ENCODE results near the gene NCBP2.
A peak's percentile ranks its signal among the peaks of the same experiment; 100 is the strongest.

NCBP2 gene
- total RNA-seq: 43.4 to 56.0 (median 48.2) reads per million in 3 donors

DNA sequence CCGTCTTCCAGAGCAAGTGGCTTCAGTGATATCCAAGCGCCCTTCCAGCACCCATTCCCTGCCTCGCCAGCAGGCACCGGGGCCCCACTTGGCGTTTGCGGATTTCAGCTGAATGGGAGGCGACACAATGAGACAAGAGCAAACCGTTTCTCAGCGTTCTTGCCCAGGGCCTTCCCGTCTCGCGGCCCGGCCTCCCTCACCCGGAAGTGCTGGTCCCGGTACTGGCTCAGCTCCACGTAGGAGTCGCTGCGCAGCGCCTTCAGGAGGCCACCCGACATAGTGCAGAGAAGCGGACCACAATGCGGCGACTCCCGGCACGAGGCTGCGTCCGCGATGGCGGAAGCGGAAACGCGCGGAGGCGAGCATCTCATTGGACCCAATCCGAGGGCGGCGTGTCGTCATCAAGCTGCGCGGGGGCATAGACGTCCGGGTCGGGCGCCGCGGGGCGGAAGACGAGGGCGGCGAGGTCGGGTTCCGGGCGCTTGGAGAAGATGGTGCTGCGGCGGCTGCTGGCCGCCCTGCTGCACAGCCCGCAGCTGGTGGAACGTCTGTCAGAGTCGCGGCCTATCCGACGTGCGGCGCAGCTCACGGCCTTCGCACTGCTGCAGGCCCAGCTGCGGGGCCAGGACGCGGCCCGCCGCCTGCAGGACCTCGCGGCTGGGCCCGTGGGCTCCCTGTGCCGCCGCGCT lies at the start of gene NCBP2:
Gene NCBP2 (minus strand): TSS at position 303 of the 689 bp plus-strand sequence. CDS start 25 bp downstream, at position 278.
- peak within 1 kb of the TSS; percentile 72 for H3K4me3 ChIP-seq (ENCODE audit: insufficient read depth, low read depth, low read length, poor library complexity, severe bottlenecking)
- H3K27ac ChIP-seq (ENCODE audit: insufficient read depth, low read length, poor library complexity, severe bottlenecking): peak within 1 kb of the TSS; percentile 94
- peak; percentile 98 to 99 (median 99) for DNase-seq
- no peaks in the 10 kb centered on the region for H3K27me3 ChIP-seq (replicated peaks; ENCODE audit: control insufficient read depth, insufficient read depth, low read length, poor library complexity, severe bottlenecking)
- no peaks in the 10 kb centered on the region for H3K9me3 ChIP-seq (ENCODE audit: control insufficient read depth, low read length)
- peaks cover 18% of the 10 kb centered on the region for H3K36me3 ChIP-seq (ENCODE audit: control insufficient read depth, insufficient read depth, low read length)
- peaks cover 12% of the 10 kb centered on the region for H3K4me1 ChIP-seq (ENCODE audit: control insufficient read depth, insufficient read depth, low read length, poor library complexity, severe bottlenecking)

DNA sequence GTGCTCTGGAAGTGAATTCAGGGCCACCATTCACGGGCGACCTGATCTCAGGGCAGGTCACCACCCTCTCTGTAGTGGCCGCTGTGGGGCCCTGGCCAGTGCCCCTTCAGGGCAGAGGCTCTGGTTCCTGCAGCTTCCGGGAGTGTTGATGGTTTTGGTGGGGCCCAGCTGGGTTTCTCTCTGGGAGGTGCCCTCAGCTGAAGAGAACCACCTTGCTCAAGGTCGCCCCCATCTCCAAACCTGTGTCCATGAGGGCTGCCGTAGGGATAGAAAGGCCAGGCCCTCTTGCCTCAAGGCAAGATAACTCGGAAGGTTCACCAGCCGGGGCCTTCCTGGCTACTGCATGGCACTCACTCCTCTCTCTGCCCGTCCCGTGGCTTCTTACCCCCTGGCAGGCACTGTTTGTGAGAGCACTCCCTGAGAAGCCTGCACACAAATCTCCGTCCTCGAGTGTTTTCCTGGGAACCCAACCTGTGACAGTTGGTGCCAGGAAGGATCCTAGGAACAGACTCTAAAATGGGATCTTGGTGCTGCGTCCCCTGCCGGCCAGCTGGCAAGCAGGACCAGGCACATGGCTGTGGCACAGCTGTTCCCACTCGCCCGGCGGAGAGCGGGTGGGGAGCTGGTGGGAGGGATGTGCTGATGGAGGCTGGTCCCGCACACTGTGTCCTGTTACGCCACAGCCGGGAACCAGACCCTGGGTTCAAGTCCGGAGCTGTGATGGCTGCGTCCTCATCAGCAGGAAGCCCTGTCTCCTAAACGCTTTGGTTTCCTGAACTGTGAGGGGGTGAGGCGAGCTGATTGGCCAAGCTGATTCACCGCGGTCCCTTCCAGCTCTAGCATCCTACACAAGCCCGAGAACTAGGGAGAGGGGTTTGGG lies 49.5 kb upstream of the NCBP2 start:
- H3K4me1 ChIP-seq (ENCODE audit: control insufficient read depth, insufficient read depth, low read length, poor library complexity, severe bottlenecking): no peaks in the 10 kb centered on the region
- no peak overlapping the region for H3K27ac ChIP-seq (ENCODE audit: insufficient read depth, low read length, poor library complexity, severe bottlenecking)
- H3K9me3 ChIP-seq (ENCODE audit: control insufficient read depth, low read length): no peaks in the 10 kb centered on the region
- DNase-seq: no peak
- no peaks in the 10 kb centered on the region for H3K27me3 ChIP-seq (replicated peaks; ENCODE audit: control insufficient read depth, insufficient read depth, low read length, poor library complexity, severe bottlenecking)
- no peaks in the 10 kb centered on the region for H3K36me3 ChIP-seq (ENCODE audit: control insufficient read depth, insufficient read depth, low read length)
- no peak overlapping the region for H3K4me3 ChIP-seq (ENCODE audit: insufficient read depth, low read depth, low read length, poor library complexity, severe bottlenecking)

DNA sequence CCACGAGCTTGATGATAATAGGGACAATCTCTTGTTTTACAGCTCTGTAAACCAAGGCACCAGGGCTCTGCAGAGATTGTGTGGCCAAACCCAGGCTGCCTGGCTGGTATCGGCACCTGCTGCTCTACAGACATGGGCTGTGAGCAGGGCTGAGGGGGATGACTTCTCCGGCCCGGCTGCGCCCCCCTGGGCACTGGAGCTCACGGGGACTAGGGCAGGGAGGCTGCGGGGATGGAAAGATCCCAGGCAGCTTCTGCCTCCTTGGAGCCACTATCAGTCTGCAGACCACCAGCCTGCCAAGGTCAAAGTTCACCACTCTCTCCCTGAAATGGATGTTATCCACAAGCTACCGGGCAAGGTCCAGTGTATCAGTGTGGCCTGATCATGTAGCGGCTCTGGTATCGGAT lies 48.3 kb upstream of the NCBP2 start:
- Histone ChIP-seq H3K9me3 (ENCODE audit: control insufficient read depth, low read length) (no peaks in the 10 kb centered on the region), H3K27ac (ENCODE audit: insufficient read depth, low read length, poor library complexity, severe bottlenecking) (no peak overlapping the region), H3K36me3 (ENCODE audit: control insufficient read depth, insufficient read depth, low read length) (no peaks in the 10 kb centered on the region), H3K4me1 (ENCODE audit: control insufficient read depth, insufficient read depth, low read length, poor library complexity, severe bottlenecking) (no peaks in the 10 kb centered on the region), H3K27me3 (replicated peaks; ENCODE audit: control insufficient read depth, insufficient read depth, low read length, poor library complexity, severe bottlenecking) (no peaks in the 10 kb centered on the region), H3K4me3 (ENCODE audit: insufficient read depth, low read depth, low read length, poor library complexity, severe bottlenecking) (no peak overlapping the region)
- DNase-seq: no peak

DNA sequence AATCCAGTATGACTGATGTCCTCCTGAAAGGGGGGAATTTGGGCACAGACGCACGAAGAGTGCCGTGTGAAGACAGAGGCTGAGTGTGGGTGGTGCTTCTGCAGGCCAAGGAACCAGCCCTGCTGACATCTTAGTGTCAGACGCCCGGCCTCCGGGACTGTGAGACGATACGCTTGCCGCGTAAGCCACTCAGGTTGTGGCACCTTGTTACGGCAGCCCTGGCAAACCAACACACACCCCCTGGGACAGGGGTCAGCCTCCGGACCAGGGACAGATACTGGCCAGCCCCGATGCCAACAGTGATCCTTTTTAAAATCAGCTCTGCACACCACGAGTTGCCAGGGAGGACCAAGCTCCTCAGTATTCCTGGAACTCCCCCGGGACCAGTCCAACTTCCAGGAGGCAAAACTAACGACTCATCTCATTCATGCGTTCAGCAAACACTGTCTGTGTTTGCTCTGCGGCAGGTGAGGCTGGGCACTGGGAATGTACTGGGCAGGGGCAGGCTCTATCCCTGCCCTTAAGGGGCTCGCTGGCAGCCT lies 47.5 kb upstream of the NCBP2 start:
- no peaks in the 10 kb centered on the region for H3K36me3 ChIP-seq (ENCODE audit: control insufficient read depth, insufficient read depth, low read length)
- H3K27me3 ChIP-seq (replicated peaks; ENCODE audit: control insufficient read depth, insufficient read depth, low read length, poor library complexity, severe bottlenecking): no peaks in the 10 kb centered on the region
- DNase-seq: no peak
- H3K27ac ChIP-seq (ENCODE audit: insufficient read depth, low read length, poor library complexity, severe bottlenecking): no peak overlapping the region
- H3K4me3 ChIP-seq (ENCODE audit: insufficient read depth, low read depth, low read length, poor library complexity, severe bottlenecking): no peak overlapping the region
- no peaks in the 10 kb centered on the region for H3K9me3 ChIP-seq (ENCODE audit: control insufficient read depth, low read length)
- no peaks in the 10 kb centered on the region for H3K4me1 ChIP-seq (ENCODE audit: control insufficient read depth, insufficient read depth, low read length, poor library complexity, severe bottlenecking)

DNA sequence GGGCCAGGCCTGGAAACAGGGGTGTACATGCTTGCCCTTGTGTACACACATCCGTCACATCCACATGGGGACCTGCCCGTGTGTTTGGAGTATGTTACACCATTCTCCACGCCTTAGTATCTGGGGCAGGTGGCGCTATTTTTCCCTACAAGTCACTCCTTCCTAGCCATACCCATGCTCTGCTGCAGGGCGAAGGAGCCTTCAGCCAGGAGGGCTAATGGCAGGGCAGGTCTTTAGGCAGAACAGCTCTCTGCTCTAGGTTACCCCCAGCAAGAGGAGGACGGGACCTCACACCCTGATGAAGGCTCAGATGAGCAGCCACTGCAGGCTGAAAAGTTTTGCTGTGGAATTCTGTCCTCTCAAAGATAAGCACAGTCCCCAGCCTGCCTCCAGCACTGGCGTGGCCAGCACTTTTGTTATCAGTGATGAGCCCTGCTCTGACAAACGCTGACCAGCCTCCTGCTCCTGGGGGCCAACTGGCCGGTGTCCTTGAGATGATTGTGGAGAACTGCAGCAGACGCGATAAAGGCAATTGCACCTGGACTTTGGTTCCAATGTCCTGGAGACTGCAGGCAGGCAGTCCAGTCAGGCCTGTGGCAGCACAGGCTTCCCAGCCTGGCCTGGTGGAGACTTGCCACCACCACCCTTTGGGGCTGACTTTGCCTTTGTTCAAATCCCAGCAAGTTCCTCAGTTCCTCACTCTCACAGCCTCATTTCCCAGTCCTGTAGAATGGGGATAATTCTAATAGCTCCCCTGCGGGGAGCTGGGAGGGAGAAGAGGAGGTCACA lies 46.1 kb upstream of the NCBP2 start:
- no peaks in the 10 kb centered on the region for H3K9me3 ChIP-seq (ENCODE audit: control insufficient read depth, low read length)
- no peaks in the 10 kb centered on the region for H3K36me3 ChIP-seq (ENCODE audit: control insufficient read depth, insufficient read depth, low read length)
- no peak overlapping the region for H3K4me3 ChIP-seq (ENCODE audit: insufficient read depth, low read depth, low read length, poor library complexity, severe bottlenecking)
- H3K27ac ChIP-seq (ENCODE audit: insufficient read depth, low read length, poor library complexity, severe bottlenecking): no peak overlapping the region
- no peaks in the 10 kb centered on the region for H3K27me3 ChIP-seq (replicated peaks; ENCODE audit: control insufficient read depth, insufficient read depth, low read length, poor library complexity, severe bottlenecking)
- H3K4me1 ChIP-seq (ENCODE audit: control insufficient read depth, insufficient read depth, low read length, poor library complexity, severe bottlenecking): no peaks in the 10 kb centered on the region
- DNase-seq: no peak

DNA sequence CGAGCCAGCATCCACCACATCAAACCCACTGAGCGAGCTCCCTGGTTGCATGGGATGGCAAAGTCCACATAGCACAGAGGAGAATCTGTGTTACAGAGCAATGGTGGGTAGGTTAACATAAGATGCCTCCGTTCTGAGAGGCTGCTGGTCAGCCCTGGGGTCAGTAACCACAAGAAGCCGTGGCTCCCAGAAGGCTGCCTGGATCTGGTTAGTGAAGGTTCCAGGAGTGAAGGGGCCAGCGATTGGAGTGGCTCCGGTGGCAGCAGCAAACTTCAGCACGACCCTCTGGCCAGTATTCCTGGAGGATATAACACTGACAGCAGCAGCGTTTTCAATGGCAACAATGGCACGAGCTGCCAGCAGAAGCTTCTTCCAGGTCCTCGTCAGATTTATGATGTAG lies 44.7 kb upstream of the NCBP2 start:
- Histone ChIP-seq H3K27ac (ENCODE audit: insufficient read depth, low read length, poor library complexity, severe bottlenecking) (no peak overlapping the region), H3K27me3 (replicated peaks; ENCODE audit: control insufficient read depth, insufficient read depth, low read length, poor library complexity, severe bottlenecking) (no peaks in the 10 kb centered on the region), H3K9me3 (ENCODE audit: control insufficient read depth, low read length) (no peaks in the 10 kb centered on the region), H3K4me1 (ENCODE audit: control insufficient read depth, insufficient read depth, low read length, poor library complexity, severe bottlenecking) (no peaks in the 10 kb centered on the region), H3K36me3 (ENCODE audit: control insufficient read depth, insufficient read depth, low read length) (no peaks in the 10 kb centered on the region), H3K4me3 (ENCODE audit: insufficient read depth, low read depth, low read length, poor library complexity, severe bottlenecking) (no peak overlapping the region)
- no peak for DNase-seq

DNA sequence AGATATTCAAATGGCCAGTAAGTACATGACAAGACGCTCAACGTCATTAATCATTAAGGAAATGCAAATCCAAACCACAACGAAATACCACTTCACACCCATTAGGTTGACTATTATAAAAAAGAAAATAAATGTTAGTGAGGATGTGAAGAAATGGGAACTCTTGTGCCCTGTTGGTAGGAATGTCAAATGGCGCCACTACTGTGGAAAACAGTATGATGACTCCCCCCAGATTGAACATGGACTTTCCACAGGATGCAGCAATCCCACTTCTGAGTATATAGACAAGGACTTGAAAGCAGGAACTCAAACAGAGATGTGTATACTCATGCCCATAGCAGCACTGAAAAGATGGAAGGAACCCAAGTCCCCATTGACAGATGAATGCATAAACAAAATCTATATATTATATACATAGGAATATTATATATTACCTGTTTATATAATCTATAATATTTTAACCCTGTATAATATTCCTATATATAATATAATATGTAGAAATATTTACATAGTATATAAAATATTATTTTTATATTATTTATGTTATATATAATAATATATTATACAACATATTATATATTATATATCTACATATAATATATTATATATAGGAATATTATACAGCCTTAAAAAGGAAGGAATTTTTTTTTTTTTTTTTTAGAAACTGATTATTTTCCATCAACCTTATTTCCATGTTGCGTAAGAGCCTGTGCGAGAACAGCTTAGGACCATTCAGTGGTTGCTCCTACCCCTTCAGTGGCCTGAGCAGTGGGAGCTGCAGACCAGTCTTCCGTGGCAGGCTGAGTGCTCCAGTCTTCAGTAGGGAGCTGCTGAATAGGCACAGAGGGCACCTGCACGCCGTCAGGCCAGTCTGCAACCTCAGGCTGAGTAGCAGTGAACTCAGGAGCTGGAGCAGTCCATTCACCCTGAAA lies 43.9 kb upstream of the NCBP2 start:
- no peaks in the 10 kb centered on the region for H3K4me1 ChIP-seq (ENCODE audit: control insufficient read depth, insufficient read depth, low read length, poor library complexity, severe bottlenecking)
- DNase-seq: no peak
- H3K27ac ChIP-seq (ENCODE audit: insufficient read depth, low read length, poor library complexity, severe bottlenecking): no peak overlapping the region
- no peaks in the 10 kb centered on the region for H3K9me3 ChIP-seq (ENCODE audit: control insufficient read depth, low read length)
- H3K27me3 ChIP-seq (replicated peaks; ENCODE audit: control insufficient read depth, insufficient read depth, low read length, poor library complexity, severe bottlenecking): no peaks in the 10 kb centered on the region
- H3K4me3 ChIP-seq (ENCODE audit: insufficient read depth, low read depth, low read length, poor library complexity, severe bottlenecking): no peak overlapping the region
- no peaks in the 10 kb centered on the region for H3K36me3 ChIP-seq (ENCODE audit: control insufficient read depth, insufficient read depth, low read length)

DNA sequence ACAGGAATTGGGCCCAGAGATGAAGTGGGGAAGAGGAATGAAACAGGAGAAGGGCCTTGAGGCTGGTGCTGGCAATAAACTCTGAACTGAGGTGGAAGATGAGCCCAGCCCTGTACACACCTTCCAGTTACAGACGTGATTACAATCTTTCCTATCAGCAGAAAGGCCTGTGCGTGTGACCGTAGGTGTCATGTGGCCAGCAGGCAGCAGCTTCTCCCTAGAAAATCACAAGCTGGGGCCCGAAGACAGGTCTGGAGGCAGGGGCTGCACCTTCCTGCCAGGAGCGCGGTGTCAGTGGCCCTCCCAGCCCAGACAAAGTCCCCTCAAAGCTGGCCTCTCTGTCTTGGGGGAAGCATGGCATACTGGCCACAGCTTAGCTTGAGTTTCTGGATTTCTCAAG lies 43.0 kb upstream of the NCBP2 start:
- no peak for DNase-seq
- Histone ChIP-seq H3K27me3 (replicated peaks; ENCODE audit: control insufficient read depth, insufficient read depth, low read length, poor library complexity, severe bottlenecking) (no peaks in the 10 kb centered on the region), H3K27ac (ENCODE audit: insufficient read depth, low read length, poor library complexity, severe bottlenecking) (no peak overlapping the region), H3K36me3 (ENCODE audit: control insufficient read depth, insufficient read depth, low read length) (no peaks in the 10 kb centered on the region), H3K9me3 (ENCODE audit: control insufficient read depth, low read length) (no peaks in the 10 kb centered on the region), H3K4me1 (ENCODE audit: control insufficient read depth, insufficient read depth, low read length, poor library complexity, severe bottlenecking) (no peaks in the 10 kb centered on the region), H3K4me3 (ENCODE audit: insufficient read depth, low read depth, low read length, poor library complexity, severe bottlenecking) (no peak overlapping the region)

DNA sequence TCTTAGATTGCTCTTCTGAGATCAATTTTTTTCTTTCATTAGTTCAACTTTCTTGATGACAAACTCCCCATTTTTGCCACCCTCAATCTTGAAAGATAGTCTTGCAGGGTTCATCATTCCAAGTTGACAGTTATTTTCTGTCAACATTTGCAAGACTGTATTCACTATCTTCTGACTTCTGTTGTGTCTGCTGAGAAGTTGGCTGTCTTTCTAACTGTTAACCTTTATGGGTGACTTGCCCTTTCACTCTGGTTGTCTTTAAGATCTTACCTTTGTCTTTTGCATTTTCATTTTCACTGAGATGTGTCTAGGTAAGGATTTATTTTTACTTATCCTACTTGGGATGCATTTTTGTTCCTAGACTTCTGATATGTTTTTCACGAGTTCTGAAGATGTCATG lies 40.9 kb upstream of the NCBP2 start:
- DNase-seq: no peak
- no peak overlapping the region for H3K4me3 ChIP-seq (ENCODE audit: insufficient read depth, low read depth, low read length, poor library complexity, severe bottlenecking)
- H3K27ac ChIP-seq (ENCODE audit: insufficient read depth, low read length, poor library complexity, severe bottlenecking): no peak overlapping the region
- no peaks in the 10 kb centered on the region for H3K9me3 ChIP-seq (ENCODE audit: control insufficient read depth, low read length)
- no peaks in the 10 kb centered on the region for H3K4me1 ChIP-seq (ENCODE audit: control insufficient read depth, insufficient read depth, low read length, poor library complexity, severe bottlenecking)
- no peaks in the 10 kb centered on the region for H3K36me3 ChIP-seq (ENCODE audit: control insufficient read depth, insufficient read depth, low read length)
- no peaks in the 10 kb centered on the region for H3K27me3 ChIP-seq (replicated peaks; ENCODE audit: control insufficient read depth, insufficient read depth, low read length, poor library complexity, severe bottlenecking)
